Measurements from ENCODE around the gene SH2D2A.

SH2D2A gene

GRCh38 chr1:156806512-156807440, 9.9 kb downstream of the SH2D2A start:
- Histone ChIP-seq H3K9ac (ENCODE audit: low read depth, low read length) (no peak overlapping the region), H3K9me3 (ENCODE audit: insufficient read depth, low read depth, low read length) (no peaks in the 10 kb centered on the region), H3K27ac (ENCODE audit: low read length) (no peak overlapping the region), H3K4me1 (ENCODE audit: insufficient read depth, low read length) (no peaks in the 10 kb centered on the region), H3K4me3 (ENCODE audit: low read length) (no peak overlapping the region), H3K36me3 (ENCODE audit: insufficient read depth, low read depth, low read length) (peaks cover 2% of the 10 kb centered on the region; the same call in 1 of the 2 replicates), H3K27me3 (ENCODE audit: insufficient read depth, low read length) (peaks cover 9% of the 10 kb centered on the region)

- H3K27ac ChIP-seq (ENCODE audit: low read length), result no peak overlapping the region
- no peaks in the 10 kb centered on the region for H3K4me1 ChIP-seq (ENCODE audit: insufficient read depth, low read length)
- H3K9me3 ChIP-seq (ENCODE audit: insufficient read depth, low read depth, low read length), result no peaks in the 10 kb centered on the region
- H3K36me3 ChIP-seq (ENCODE audit: insufficient read depth, low read depth, low read length), result peaks cover 11% of the 10 kb centered on the region
- no peak overlapping the region for H3K9ac ChIP-seq (ENCODE audit: low read depth, low read length)
- H3K27me3 ChIP-seq (ENCODE audit: insufficient read depth, low read length), result 0 out of 2 replicates have a peak, but pooled peaks cover under 1% of the 10 kb centered on the region
- H3K4me3 ChIP-seq (ENCODE audit: low read length), result no peak overlapping the region
Observed at GRCh38 chr1:156805766-156806511, 10.7 kb downstream of the SH2D2A start.

- Histone ChIP-seq H3K9me3 (ENCODE audit: insufficient read depth, low read depth, low read length) (no peaks in the 10 kb centered on the region), H3K27ac (ENCODE audit: low read length) (no peak overlapping the region)
Observed at GRCh38 chr1:156804572-156805243, 11.9 kb downstream of the SH2D2A start.

GRCh38 chr1:156804026-156804425, 12.6 kb downstream of the SH2D2A start:
- Histone ChIP-seq H3K9ac (ENCODE audit: low read depth, low read length) (no peak overlapping the region), H3K4me3 (ENCODE audit: low read length) (no peak overlapping the region), H3K9me3 (ENCODE audit: insufficient read depth, low read depth, low read length) (no peaks in the 10 kb centered on the region), H3K27me3 (ENCODE audit: insufficient read depth, low read length) (no peaks in the 10 kb centered on the region), H3K4me1 (ENCODE audit: insufficient read depth, low read length) (no peaks in the 10 kb centered on the region), H3K27ac (ENCODE audit: low read length) (no peak overlapping the region), H3K36me3 (ENCODE audit: insufficient read depth, low read depth, low read length) (peaks cover 29% of the 10 kb centered on the region)

More at GRCh38 chr1:156804572-156805243, 11.9 kb downstream of the SH2D2A start:
- no peaks in the 10 kb centered on the region for H3K27me3 ChIP-seq (ENCODE audit: insufficient read depth, low read length)
- peaks cover 23% of the 10 kb centered on the region for H3K36me3 ChIP-seq (ENCODE audit: insufficient read depth, low read depth, low read length)
- no peaks in the 10 kb centered on the region for H3K4me1 ChIP-seq (ENCODE audit: insufficient read depth, low read length)
- no peak overlapping the region for H3K4me3 ChIP-seq (ENCODE audit: low read length)
- no peak overlapping the region; the same call in 1 of the 2 replicates for H3K9ac ChIP-seq (ENCODE audit: low read depth, low read length)

GRCh38 chr1:156803086-156803851, 13.4 kb downstream of the SH2D2A start:
- H3K36me3 ChIP-seq (ENCODE audit: insufficient read depth, low read depth, low read length), result peaks cover 37% of the 10 kb centered on the region
- no peak overlapping the region for H3K9ac ChIP-seq (ENCODE audit: low read depth, low read length)
- no peaks in the 10 kb centered on the region for H3K27me3 ChIP-seq (ENCODE audit: insufficient read depth, low read length)
- no peaks in the 10 kb centered on the region for H3K9me3 ChIP-seq (ENCODE audit: insufficient read depth, low read depth, low read length)
- no peak overlapping the region for H3K4me3 ChIP-seq (ENCODE audit: low read length)
- no peaks in the 10 kb centered on the region for H3K4me1 ChIP-seq (ENCODE audit: insufficient read depth, low read length)
- no peak overlapping the region for H3K27ac ChIP-seq (ENCODE audit: low read length)

- Histone ChIP-seq H3K4me1 (ENCODE audit: insufficient read depth, low read length) (no peaks in the 10 kb centered on the region), H3K9me3 (ENCODE audit: insufficient read depth, low read depth, low read length) (no peaks in the 10 kb centered on the region), H3K36me3 (ENCODE audit: insufficient read depth, low read depth, low read length) (peaks cover 45% of the 10 kb centered on the region), H3K9ac (ENCODE audit: low read depth, low read length) (no peak overlapping the region), H3K27me3 (ENCODE audit: insufficient read depth, low read length) (no peaks in the 10 kb centered on the region), H3K27ac (ENCODE audit: low read length) (no peak overlapping the region), H3K4me3 (ENCODE audit: low read length) (no peak overlapping the region)
Observed at GRCh38 chr1:156802421-156802935, 14.2 kb downstream of the SH2D2A start.

DNA sequence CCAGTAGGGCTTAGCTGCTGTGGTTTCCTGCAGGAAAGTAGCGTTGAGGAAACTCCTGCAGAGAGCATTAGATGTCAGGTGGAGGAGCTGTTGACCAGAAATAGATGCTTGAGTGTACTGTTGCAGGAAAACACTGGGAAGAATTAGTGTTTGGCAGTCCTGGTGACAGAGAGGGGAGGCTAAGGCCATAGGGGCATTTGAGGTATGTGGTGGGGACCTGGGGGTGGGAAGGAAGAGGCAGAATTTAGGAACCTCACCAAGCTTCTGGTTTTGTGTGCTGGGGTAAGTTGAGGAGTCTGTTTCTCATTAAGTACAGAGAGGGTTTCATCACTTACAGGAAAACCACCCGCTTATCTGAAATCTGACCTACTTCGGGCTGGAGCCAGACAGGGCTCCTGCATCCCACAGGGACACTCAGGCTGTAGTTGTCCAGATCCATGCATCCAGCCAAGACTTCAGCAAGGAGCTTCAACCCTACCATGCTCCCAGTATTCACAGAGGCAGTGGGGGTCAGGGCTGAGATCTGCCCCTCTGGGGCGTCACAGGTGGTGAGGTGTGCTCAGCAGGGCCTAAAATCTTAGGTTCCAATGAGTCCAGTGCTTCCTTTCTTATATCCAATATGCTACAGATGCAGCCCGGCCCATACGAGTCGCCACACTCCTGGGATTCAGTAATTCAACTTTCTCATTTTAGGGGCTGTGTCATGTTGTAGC, 15.1 kb downstream of the SH2D2A start:
- Histone ChIP-seq H3K4me3 (ENCODE audit: low read length) (no peak overlapping the region), H3K27me3 (ENCODE audit: insufficient read depth, low read length) (no peaks in the 10 kb centered on the region), H3K9ac (ENCODE audit: low read depth, low read length) (no peak overlapping the region), H3K27ac (ENCODE audit: low read length) (no peak overlapping the region), H3K4me1 (ENCODE audit: insufficient read depth, low read length) (no peaks in the 10 kb centered on the region), H3K36me3 (ENCODE audit: insufficient read depth, low read depth, low read length) (peaks cover 53% of the 10 kb centered on the region), H3K9me3 (ENCODE audit: insufficient read depth, low read depth, low read length) (no peaks in the 10 kb centered on the region)

DNA sequence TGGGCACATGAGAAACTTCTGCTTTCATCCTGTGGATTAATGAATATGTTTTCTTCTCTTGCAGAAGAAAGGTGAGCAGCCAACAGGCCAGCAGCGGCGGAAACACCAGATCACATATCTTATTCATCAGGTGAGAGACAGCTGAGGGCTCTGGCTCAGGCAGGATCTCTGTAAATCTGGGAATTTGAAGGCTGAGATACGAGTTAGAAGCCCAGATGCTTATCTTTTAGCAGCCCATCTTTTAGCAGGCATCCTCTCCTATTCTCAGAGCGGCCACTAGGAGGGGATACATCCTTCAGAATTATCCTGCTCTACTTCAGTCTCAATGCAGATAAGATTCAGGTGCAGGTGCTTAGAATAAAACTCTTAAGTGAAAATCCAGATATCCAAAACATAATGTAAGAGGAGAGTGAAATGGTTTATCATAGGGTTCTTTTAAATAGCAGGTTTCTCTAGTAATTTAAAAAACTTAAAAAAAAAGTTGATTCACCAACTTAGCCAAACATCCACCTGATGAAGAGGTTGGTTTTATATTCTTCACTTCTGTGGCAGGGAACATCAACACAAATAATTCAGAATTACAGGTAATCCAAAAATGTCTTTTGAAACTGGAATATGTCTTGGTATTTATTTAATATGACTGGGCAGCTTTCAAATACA, 19.3 kb downstream of the SH2D2A start:
- Histone ChIP-seq H3K9me3 (ENCODE audit: insufficient read depth, low read depth, low read length) (no peaks in the 10 kb centered on the region), H3K27ac (ENCODE audit: low read length) (no peak overlapping the region), H3K4me3 (ENCODE audit: low read length) (no peak overlapping the region), H3K4me1 (ENCODE audit: insufficient read depth, low read length) (no peaks in the 10 kb centered on the region), H3K36me3 (ENCODE audit: insufficient read depth, low read depth, low read length) (peaks cover 94% of the 10 kb centered on the region), H3K27me3 (ENCODE audit: insufficient read depth, low read length) (no peaks in the 10 kb centered on the region), H3K9ac (ENCODE audit: low read depth, low read length) (no peak overlapping the region)

DNA sequence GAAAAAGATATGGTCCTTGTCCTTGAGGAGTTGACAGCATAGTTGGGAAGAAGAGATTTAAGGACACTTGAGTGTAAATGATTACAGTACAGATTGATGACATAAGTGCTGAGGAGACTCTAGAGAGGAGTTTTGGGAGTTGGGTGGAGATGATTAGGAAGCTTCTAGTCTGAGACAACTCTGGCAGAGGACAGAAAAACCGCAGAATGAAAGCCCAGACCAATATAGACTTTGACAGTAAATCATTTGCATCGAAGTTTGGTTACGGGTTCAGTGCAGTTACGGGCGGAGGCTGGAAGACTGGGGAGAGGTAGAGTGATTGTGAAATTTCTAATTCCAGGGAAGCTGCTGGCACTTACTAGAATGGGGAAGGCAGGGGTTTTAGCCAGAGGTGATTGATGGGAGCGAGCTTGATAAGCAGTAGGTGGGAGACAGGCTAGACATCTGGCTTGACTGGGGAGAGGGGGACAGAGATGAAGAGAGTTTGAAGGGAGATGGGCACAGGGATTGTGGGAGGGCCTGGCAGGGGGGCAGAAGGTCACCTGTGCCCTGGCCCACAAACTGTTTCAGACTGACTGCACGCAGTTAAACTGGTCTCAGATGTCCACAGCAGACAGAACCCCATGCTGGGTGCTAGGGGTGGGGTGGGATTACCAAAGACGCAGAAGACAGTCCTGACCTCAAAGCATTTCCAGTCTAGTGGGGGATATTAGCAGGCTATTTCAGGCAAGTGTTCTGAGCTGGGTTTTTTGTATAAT, 20.1 kb downstream of the SH2D2A start:
- H3K4me1 ChIP-seq (ENCODE audit: insufficient read depth, low read length), result no peaks in the 10 kb centered on the region
- H3K27me3 ChIP-seq (ENCODE audit: insufficient read depth, low read length), result no peaks in the 10 kb centered on the region
- peaks cover 97% of the 10 kb centered on the region for H3K36me3 ChIP-seq (ENCODE audit: insufficient read depth, low read depth, low read length)
- no peaks in the 10 kb centered on the region for H3K9me3 ChIP-seq (ENCODE audit: insufficient read depth, low read depth, low read length)
- no peak overlapping the region for H3K9ac ChIP-seq (ENCODE audit: low read depth, low read length)
- H3K27ac ChIP-seq (ENCODE audit: low read length), result no peak overlapping the region
- no peak overlapping the region for H3K4me3 ChIP-seq (ENCODE audit: low read length)

GRCh38 chr1:156795787-156796186, 20.9 kb downstream of the SH2D2A start:
- no peaks in the 10 kb centered on the region for H3K27me3 ChIP-seq (ENCODE audit: insufficient read depth, low read length)
- H3K4me3 ChIP-seq (ENCODE audit: low read length), result no peak overlapping the region
- H3K27ac ChIP-seq (ENCODE audit: low read length), result no peak overlapping the region
- H3K4me1 ChIP-seq (ENCODE audit: insufficient read depth, low read length), result no peaks in the 10 kb centered on the region
- H3K36me3 ChIP-seq (ENCODE audit: insufficient read depth, low read depth, low read length), result peaks cover 97% of the 10 kb centered on the region
- no peak overlapping the region for H3K9ac ChIP-seq (ENCODE audit: low read depth, low read length)
- H3K9me3 ChIP-seq (ENCODE audit: insufficient read depth, low read depth, low read length), result no peaks in the 10 kb centered on the region
